Astrocyte of the hippocampus (primary cell): ENCODE data around the gene FCHSD2.

Experiments
- DNase-seq: peaks from one replicate; pipeline ENCODE4 v3.0.0; 2011; ENCODE audit warnings: low read depth, low spot score

The FCHSD2 gene

GRCh38 chr11:72971192-72971967 is 170.7 kb downstream of the FCHSD2 start:
- DNase-seq, result no peak

GRCh38 chr11:72970557-72971118 is 171.5 kb downstream of the FCHSD2 start:
- no peak for DNase-seq

- DNase-seq, result peak; percentile 54
These were observed 172.2 kb downstream of the FCHSD2 start for GRCh38 chr11:72969894-72970335.

- no peak for DNase-seq
These were observed 173.7 kb downstream of the FCHSD2 start for GRCh38 chr11:72968390-72968789.

GRCh38 chr11:72965672-72966071 is 176.4 kb downstream of the FCHSD2 start:
- no peak for DNase-seq

- no peak for DNase-seq
These were observed 179.4 kb downstream of the FCHSD2 start for GRCh38 chr11:72962717-72963116.

GRCh38 chr11:72962084-72962483 is 180.0 kb downstream of the FCHSD2 start:
- DNase-seq, result no peak

- DNase-seq, result no peak
These were observed 182.0 kb downstream of the FCHSD2 start for GRCh38 chr11:72959998-72960731.

GRCh38 chr11:72958791-72959190 is 183.3 kb downstream of the FCHSD2 start:
- DNase-seq, result no peak

GRCh38 chr11:72955466-72955865 is 186.7 kb downstream of the FCHSD2 start:
- DNase-seq, result no peak

GRCh38 chr11:72954860-72955259 is 187.3 kb downstream of the FCHSD2 start:
- no peak for DNase-seq

- DNase-seq, result no peak
These were observed 188.5 kb downstream of the FCHSD2 start for GRCh38 chr11:72953637-72954036.

- no peak for DNase-seq
These were observed 190.2 kb downstream of the FCHSD2 start for GRCh38 chr11:72951888-72952287.

- DNase-seq, result no peak
These were observed 190.9 kb downstream of the FCHSD2 start for GRCh38 chr11:72951193-72951592.

GRCh38 chr11:72950685-72951084 is 191.4 kb downstream of the FCHSD2 start:
- no peak for DNase-seq

- DNase-seq, result no peak
These were observed 194.9 kb downstream of the FCHSD2 start for GRCh38 chr11:72947229-72947628.

- DNase-seq, result no peak
These were observed 198.5 kb downstream of the FCHSD2 start for GRCh38 chr11:72943664-72944063.

GRCh38 chr11:72940417-72940816 is 201.7 kb downstream of the FCHSD2 start:
- no peak for DNase-seq

- no peak for DNase-seq
These were observed 203.1 kb downstream of the FCHSD2 start for GRCh38 chr11:72939031-72939430.

- no peak for DNase-seq
These were observed 204.7 kb downstream of the FCHSD2 start for GRCh38 chr11:72937439-72937838.

- DNase-seq, result no peak
These were observed 206.4 kb downstream of the FCHSD2 start for GRCh38 chr11:72935700-72936099.

- DNase-seq, result peak; percentile 18
These were observed 210.0 kb downstream of the FCHSD2 start for GRCh38 chr11:72932132-72932570.

- peak; percentile 37 for DNase-seq
These were observed 212.1 kb downstream of the FCHSD2 start for GRCh38 chr11:72930008-72930407.
